ENCODE data around the gene CTSC. TPM values are rescaled to one million over a fixed set of nuclear protein-coding genes. Genes with fewer than 3 reads are reported as not detected.

The CTSC gene
- total RNA-seq, 2 experiments from 2014 or later = 287 to 292 TPM

DNA sequence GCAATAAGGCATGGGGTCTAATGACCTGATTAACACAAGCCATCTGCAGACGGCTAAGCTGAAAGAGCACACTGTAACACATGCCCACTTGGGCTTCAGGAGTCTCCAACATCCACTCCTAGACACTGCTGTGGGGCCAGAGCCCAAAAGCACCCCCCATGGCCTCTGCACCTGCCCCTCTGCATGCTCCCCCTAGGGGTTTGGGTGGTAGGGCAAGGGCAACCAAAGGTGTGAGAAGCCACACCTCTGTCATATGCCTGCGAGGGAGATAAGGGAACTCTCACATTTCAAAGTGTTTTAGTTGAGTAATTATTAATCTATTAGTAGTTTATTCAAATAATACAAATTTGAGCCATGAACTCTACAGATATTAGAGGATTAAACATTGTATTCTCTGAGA is 30.8 kb downstream of the CTSC start:
- Mint-ChIP-seq H3K36me3 (peaks cover 87% of the 10 kb centered on the region), H3K4me1 (peaks cover 56% of the 10 kb centered on the region), H3K27me3 (no peaks in the 10 kb centered on the region), H3K27ac (no peak overlapping the region), H3K4me3 (no peak overlapping the region), H3K9me3 (ENCODE audit: low read depth) (no peaks in the 10 kb centered on the region)
- CTCF ChIA-PET = interaction anchor here (1.0 kb wide), 1 partner anchor 178 kb away, joined by 3 read pairs; no protein-coding TSS in a partner anchor
- DNase-seq (no peak), ATAC-seq (no peak)

DNA sequence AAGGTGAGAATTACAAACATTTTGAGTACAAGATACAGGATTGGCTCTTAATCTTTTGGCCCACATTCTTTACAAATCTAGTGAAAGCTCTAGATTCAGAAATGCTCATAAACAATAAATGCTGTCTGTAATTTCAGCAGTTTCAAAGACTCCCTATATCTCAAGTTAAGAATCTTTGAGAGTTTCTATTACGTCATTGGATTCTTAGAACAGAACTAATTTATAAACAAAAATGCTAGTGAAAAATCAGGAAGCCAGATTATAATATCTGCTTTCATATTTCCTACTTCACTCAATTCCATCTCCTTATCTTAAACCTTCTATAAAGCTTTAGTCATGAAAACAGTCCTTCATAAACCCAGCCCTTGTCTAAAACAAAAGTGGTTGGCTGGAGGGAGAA is 32.1 kb downstream of the CTSC start:
- H3K27ac Mint-ChIP-seq = peak overlapping the region; percentile 5
- CTCF ChIA-PET = no interaction called here
- DNase-seq = no peak
- no peaks in the 10 kb centered on the region for H3K9me3 Mint-ChIP-seq (ENCODE audit: low read depth)
- peaks cover 61% of the 10 kb centered on the region for H3K4me1 Mint-ChIP-seq
- H3K27me3 Mint-ChIP-seq = no peaks in the 10 kb centered on the region
- H3K36me3 Mint-ChIP-seq = peaks cover 89% of the 10 kb centered on the region
- no peak for ATAC-seq
- H3K4me3 Mint-ChIP-seq = no peak overlapping the region

DNA sequence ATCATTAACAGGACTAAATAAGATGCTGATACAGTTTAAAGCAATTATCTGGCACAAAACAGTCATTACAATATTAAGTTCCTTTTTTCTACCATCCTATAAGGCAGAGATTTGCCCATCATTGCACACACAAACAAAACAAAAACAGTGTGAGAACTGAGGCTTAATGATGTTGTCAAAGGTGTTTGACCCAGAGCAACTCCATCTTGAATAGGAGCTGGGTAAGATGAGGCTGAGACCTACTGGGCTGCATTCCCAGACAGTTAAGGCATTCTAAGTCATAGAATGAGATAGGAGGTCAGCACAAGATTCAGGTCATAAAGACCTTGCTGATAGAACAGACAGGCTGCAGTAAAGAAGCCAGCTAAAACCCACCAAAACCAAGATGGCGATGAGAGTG is 33.2 kb downstream of the CTSC start:
- DNase-seq (no peak), ATAC-seq (no peak)
- CTCF ChIA-PET = no interaction called here
- H3K27ac Mint-ChIP-seq = no peak overlapping the region
- no peak overlapping the region for H3K4me3 Mint-ChIP-seq
- H3K4me1 Mint-ChIP-seq = peaks cover 60% of the 10 kb centered on the region
- H3K9me3 Mint-ChIP-seq (ENCODE audit: low read depth) = no peaks in the 10 kb centered on the region
- peaks cover 94% of the 10 kb centered on the region for H3K36me3 Mint-ChIP-seq
- no peaks in the 10 kb centered on the region for H3K27me3 Mint-ChIP-seq

DNA sequence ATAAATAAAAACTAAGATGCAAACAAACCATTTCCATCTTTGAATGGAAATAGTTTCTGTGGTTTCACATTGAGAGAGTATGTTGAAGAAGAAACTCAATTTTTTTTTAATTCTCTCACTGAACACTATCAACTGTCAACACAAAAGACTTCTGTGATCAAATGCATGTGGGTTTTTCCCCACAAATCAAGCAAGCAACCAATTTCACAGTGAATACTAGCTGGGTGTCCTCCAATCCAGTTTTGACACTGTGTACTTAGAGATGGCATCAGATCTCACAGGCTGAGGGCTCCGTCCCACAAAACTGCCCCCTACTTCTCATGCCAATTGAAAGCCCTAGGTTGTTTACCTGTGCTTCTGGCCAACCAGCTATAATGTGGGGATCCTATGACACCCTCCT is 34.5 kb downstream of the CTSC start:
- H3K36me3 Mint-ChIP-seq = peaks cover 93% of the 10 kb centered on the region
- no peaks in the 10 kb centered on the region for H3K9me3 Mint-ChIP-seq (ENCODE audit: low read depth)
- no peaks in the 10 kb centered on the region for H3K27me3 Mint-ChIP-seq
- DNase-seq (no peak), ATAC-seq (peak; percentile 14)
- peaks cover 55% of the 10 kb centered on the region for H3K4me1 Mint-ChIP-seq
- H3K27ac Mint-ChIP-seq = peak overlapping the region; percentile 32
- no peak overlapping the region for H3K4me3 Mint-ChIP-seq
- CTCF ChIA-PET = no interaction called here

DNA sequence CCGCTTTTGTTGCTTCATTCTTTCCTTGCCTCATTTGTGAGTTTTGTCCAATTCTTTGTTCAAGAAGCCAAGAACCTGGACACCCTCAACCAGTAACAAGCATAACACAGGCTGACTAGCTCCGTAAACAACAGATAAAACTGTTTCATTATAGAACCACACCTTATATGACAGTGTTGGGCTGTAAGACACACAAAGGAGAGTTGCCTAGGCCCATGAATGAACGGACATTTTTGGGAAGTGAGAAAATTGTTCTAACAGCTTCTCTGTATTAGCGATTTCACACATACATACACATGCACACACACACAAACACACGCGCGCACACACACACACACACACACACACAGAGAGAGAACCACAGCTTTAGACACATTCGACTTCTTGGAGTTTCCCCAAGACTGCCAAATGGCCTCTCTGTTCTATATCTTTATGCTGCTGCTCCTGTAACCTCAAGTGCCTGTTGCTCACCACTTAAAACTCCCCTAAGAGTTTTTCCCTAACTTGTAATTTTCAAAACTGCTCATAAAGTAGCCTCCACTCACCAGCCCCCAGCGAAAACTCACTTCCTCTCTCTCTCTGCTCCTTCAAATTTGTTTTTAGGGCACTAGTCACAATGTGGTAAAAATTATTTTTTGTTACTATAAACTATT is 35.9 kb downstream of the CTSC start:
- H3K4me1 Mint-ChIP-seq = peaks cover 60% of the 10 kb centered on the region
- CTCF ChIA-PET = no interaction called here
- H3K27me3 Mint-ChIP-seq = no peaks in the 10 kb centered on the region
- DNase-seq = no peak
- peak; percentile 41 for ATAC-seq
- peak overlapping the region; percentile 89 for H3K27ac Mint-ChIP-seq
- peak overlapping the region; percentile 58 for H3K4me3 Mint-ChIP-seq
- H3K9me3 Mint-ChIP-seq (ENCODE audit: low read depth) = no peaks in the 10 kb centered on the region
- peaks cover 94% of the 10 kb centered on the region for H3K36me3 Mint-ChIP-seq

DNA sequence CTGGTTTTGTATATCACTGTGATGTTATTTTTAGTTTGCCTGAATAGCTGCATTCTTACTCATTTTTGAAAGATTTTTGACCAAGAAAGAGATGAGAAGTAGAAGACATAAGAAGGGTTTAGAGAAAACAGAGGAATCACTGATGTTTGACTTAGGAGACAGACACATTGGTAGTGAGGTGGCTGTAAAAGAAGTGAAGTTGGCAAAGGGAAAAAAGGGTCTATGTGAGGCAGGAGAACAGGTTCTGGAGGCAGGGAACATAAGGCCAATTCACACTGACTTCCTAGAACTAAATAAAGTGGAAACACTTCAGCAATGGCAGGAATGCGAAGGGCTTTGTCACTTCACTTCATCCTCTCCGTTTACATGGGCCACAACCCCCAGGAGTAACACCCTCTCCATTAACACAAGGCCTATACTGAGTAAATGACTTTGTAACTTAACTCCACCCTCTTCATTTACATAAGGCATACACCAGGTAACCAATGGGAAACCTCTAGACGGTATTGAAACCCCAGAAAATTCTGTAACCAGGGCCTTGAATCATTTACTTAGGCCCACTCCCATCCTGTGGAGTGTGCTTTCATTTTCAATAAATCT is 36.5 kb downstream of the CTSC start:
- peaks cover 92% of the 10 kb centered on the region for H3K36me3 Mint-ChIP-seq
- H3K27me3 Mint-ChIP-seq = no peaks in the 10 kb centered on the region
- ATAC-seq = peak; percentile 74

DNA sequence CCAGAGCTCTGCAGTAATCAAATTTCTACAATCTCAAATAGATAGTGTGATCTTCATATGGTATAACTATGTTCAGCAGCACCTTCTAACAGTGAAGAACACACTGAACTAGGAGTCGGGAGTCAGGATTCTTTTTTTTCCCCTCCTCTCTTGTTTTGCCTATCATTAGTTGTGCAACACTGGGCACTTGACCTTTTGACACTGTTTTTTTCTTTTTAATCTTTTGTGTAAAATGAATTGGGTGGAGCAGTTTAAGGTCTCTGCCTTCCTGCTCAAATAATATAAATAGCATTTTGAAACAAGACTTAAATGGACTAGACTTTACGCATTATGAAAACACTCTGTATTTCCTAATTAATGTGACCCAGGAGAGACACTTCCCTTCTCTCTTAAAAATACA is 39.7 kb downstream of the CTSC start:
- no peak overlapping the region for H3K27ac Mint-ChIP-seq

More for the DNA sequence above, 36.5 kb downstream of the CTSC start:
- H3K27ac Mint-ChIP-seq = peak overlapping the region; percentile 89
- CTCF ChIA-PET = interaction anchor here (1.5 kb wide), 1 partner anchor 285 kb away, joined by 3 read pairs; no protein-coding TSS in a partner anchor
- H3K4me3 Mint-ChIP-seq = peak overlapping the region; percentile 58
- H3K9me3 Mint-ChIP-seq (ENCODE audit: low read depth) = no peaks in the 10 kb centered on the region
- H3K4me1 Mint-ChIP-seq = peaks cover 56% of the 10 kb centered on the region
- DNase-seq = no peak

DNA sequence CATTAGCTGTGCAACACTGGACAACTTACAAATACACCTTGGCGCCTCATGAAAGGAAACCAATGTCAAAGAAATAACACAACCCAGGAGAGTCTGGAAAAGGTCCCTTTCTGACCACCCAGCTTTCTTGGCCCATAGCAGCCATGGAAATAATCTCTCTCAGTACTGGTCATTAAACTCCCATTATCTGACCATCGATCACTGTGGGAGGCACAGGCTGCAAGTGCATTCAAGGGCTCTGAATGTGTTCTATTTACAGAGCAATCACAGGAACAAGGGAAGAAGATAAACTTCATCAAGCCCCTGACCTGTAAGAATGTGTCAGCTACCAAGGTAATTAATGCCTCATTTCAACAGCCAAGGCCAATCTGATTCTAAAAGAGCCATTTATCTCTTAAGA is 40.1 kb downstream of the CTSC start:
- Mint-ChIP-seq H3K4me3 (no peak overlapping the region), H3K9me3 (ENCODE audit: low read depth) (no peaks in the 10 kb centered on the region), H3K27me3 (no peaks in the 10 kb centered on the region), H3K36me3 (peaks cover 89% of the 10 kb centered on the region), H3K4me1 (peaks cover 26% of the 10 kb centered on the region), H3K27ac (no peak overlapping the region)
- ATAC-seq (no peak), DNase-seq (no peak)
- CTCF ChIA-PET = interaction anchor here (1.1 to 1.2 kb wide), 2 partner anchors 15 to 23 kb away, joined by 3 read pairs; no protein-coding TSS in a partner anchor

More for the DNA sequence above, 39.7 kb downstream of the CTSC start:
- peaks cover 30% of the 10 kb centered on the region for H3K4me1 Mint-ChIP-seq
- no peak overlapping the region for H3K4me3 Mint-ChIP-seq
- CTCF ChIA-PET = interaction anchor here (1.1 to 1.2 kb wide), 2 partner anchors 16 to 23 kb away, joined by 3 read pairs; no protein-coding TSS in a partner anchor
- H3K27me3 Mint-ChIP-seq = no peaks in the 10 kb centered on the region
- peaks cover 90% of the 10 kb centered on the region for H3K36me3 Mint-ChIP-seq
- H3K9me3 Mint-ChIP-seq (ENCODE audit: low read depth) = no peaks in the 10 kb centered on the region
- ATAC-seq (no peak), DNase-seq (no peak)

DNA sequence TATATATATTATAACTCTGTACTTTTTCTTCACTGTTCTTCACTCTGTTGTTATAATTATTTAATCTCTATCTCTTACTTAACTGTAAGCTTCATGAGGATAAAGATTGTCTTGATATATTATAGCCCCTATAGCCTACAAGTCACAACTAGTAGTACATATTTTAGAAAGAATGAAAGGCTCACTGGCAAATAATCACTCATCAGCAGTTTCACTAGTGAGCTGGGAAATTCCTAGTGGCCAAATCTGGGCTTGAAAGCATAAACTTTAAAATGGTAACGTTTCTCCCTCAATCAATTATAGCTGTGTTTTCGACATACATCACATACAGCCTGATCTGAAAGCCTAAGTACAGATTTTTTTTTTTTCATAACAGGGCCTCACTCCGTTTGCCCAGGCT is 42.5 kb downstream of the CTSC start:
- H3K4me1 Mint-ChIP-seq = peaks cover 13% of the 10 kb centered on the region
- no peaks in the 10 kb centered on the region for H3K9me3 Mint-ChIP-seq (ENCODE audit: low read depth)
- CTCF ChIA-PET = no interaction called here
- H3K27me3 Mint-ChIP-seq = no peaks in the 10 kb centered on the region
- peaks cover 85% of the 10 kb centered on the region for H3K36me3 Mint-ChIP-seq
- no peak overlapping the region for H3K27ac Mint-ChIP-seq
- ATAC-seq = no peak
- DNase-seq = no peak
- H3K4me3 Mint-ChIP-seq = no peak overlapping the region

DNA sequence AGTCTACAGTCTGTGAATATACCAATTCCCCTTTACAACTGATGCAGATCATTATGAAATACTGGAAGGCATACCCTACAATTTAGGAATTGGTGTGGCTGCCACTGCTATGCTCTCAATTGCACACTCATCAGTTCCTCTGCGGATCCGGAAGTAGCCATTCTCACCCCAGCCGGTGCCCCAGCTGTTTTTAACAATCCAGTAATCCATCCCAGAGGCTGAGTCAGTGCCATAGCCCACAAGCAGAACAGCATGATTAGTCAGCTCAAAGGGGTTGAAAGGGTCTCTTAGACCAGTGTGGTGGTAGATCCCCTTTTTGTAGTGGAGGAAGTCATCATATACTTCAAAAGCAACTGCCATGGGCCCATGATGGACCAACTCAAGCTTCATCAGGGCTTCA is 43.6 kb downstream of the CTSC start:
- H3K9me3 Mint-ChIP-seq (ENCODE audit: low read depth) = no peaks in the 10 kb centered on the region
- H3K4me3 Mint-ChIP-seq = no peak overlapping the region
- peaks cover 13% of the 10 kb centered on the region for H3K4me1 Mint-ChIP-seq
- ATAC-seq (no peak), DNase-seq (no peak)
- H3K36me3 Mint-ChIP-seq = peaks cover 83% of the 10 kb centered on the region
- H3K27ac Mint-ChIP-seq = no peak overlapping the region
- H3K27me3 Mint-ChIP-seq = no peaks in the 10 kb centered on the region
- CTCF ChIA-PET = interaction anchor here (1.3 kb wide), 1 partner anchor 259 kb away, joined by 5 read pairs; no protein-coding TSS in a partner anchor

DNA sequence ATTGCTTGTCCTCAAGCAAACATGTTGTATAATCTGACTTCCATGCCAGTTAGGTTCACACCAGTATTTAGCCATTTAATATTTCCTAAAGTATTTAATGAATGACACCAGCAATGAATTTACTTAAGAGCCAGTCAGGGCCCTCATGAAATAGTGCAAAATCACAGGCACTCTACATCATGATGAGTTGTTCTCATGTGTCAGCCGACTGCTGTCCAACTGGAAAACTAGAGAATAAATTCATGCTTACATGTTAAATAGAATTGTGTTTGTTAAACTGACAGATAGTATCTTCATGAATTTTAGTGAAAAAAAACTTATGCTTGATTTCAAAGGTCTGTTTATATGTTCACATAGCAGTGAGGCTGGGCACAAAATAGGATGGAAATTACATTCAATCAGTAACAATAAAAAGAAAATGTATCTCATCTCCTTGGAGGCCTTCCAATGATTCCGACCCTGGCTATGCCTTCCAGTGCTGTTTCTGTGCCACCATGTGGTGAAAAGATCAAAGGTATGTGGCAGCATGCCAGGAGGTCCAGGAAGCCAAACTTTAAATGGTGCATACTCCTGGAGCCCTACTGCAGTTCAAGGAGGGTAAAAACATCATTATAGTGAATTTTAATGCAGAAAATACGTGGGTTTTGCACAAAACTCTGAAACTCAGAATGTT is 45.2 kb downstream of the CTSC start:
- H3K27ac Mint-ChIP-seq = no peak overlapping the region

DNA sequence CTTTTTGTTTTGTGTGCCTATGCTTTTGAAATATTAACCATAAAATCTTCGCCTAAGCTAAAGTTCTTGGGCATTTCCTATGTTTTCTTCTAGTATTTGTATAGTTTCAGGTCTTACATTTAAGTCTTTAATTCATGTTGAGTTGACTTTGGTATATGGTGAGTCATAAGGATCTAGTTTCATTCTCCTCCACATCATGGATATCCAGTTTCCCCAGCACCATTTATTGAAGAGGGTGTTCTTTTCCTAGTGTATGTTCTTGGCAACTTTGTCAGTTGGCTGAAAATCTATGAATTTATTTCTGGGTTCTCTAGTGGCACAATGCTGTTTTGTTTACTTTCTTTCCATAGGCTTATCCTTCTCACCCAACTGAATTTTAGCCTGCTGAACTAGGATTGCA is 49.0 kb downstream of the CTSC start:
- peaks cover 2% of the 10 kb centered on the region for H3K4me1 Mint-ChIP-seq
- CTCF ChIA-PET = interaction anchor here (1.3 kb wide), 1 partner anchor 39 kb away, joined by 3 read pairs; no protein-coding TSS in a partner anchor
- H3K36me3 Mint-ChIP-seq = peaks cover 66% of the 10 kb centered on the region
- no peaks in the 10 kb centered on the region for H3K9me3 Mint-ChIP-seq (ENCODE audit: low read depth)
- DNase-seq (no peak), ATAC-seq (no peak)
- H3K27me3 Mint-ChIP-seq = no peaks in the 10 kb centered on the region
- no peak overlapping the region for H3K27ac Mint-ChIP-seq
- no peak overlapping the region for H3K4me3 Mint-ChIP-seq

More for the DNA sequence above, 45.2 kb downstream of the CTSC start:
- CTCF ChIA-PET = no interaction called here
- peaks cover 10% of the 10 kb centered on the region for H3K4me1 Mint-ChIP-seq
- DNase-seq = no peak
- H3K4me3 Mint-ChIP-seq = no peak overlapping the region
- no peaks in the 10 kb centered on the region for H3K27me3 Mint-ChIP-seq
- H3K36me3 Mint-ChIP-seq = peaks cover 85% of the 10 kb centered on the region
- H3K9me3 Mint-ChIP-seq (ENCODE audit: low read depth) = no peaks in the 10 kb centered on the region
- ATAC-seq = no peak

DNA sequence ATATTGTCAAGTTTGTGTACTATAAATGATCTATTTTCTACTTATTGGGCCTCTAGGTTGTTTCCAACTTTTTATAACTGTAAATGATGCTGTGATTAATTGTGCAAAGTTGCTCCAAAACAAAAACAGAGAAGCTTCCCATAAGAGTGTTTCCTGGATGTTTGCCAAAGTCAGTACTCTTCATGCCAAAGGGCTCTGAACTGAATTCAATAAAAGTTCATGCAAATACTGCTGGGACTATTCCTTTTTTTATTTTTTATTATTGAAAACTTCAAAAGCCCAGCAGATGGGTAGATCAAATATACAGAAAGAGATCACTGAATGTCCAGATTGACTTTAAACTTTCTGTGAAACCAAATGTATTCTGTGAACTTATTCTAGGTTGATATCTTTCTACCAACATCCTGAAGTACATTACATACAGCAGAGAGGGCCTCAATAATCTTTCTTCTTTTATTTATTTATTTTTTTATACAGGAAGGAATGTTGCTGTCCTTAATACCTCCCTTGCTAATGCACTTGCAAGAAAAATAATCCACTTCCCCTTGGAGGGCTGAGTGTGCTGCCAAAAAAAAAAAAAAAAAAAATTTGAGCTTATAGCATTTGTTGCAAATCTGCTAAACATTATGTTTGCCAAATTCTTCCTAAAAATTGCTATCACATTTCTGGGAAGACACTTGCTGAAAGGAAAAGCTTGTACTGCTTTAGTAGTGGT is 53.0 kb downstream of the CTSC start:
- ATAC-seq (no peak), DNase-seq (no peak)
- H3K4me1 Mint-ChIP-seq = no peaks in the 10 kb centered on the region
- H3K4me3 Mint-ChIP-seq = no peak overlapping the region
- CTCF ChIA-PET = interaction anchor here (1.0 to 1.2 kb wide), 2 partner anchors 260 to 267 kb away, joined by 3 to 4 read pairs; no protein-coding TSS in a partner anchor
- no peak overlapping the region for H3K27ac Mint-ChIP-seq
- peaks cover 52% of the 10 kb centered on the region for H3K36me3 Mint-ChIP-seq
- H3K27me3 Mint-ChIP-seq = no peaks in the 10 kb centered on the region
- H3K9me3 Mint-ChIP-seq (ENCODE audit: low read depth) = no peaks in the 10 kb centered on the region

Measured in activated CD8-positive, alpha-beta memory T cell treated with anti-CD3 and anti-CD28 coated beads, Interleukin-2, amount 10 ng/mL, durations not matched to agents 7 days and 5 days (primary cell).